Right ventricle myocardium superior (tissue), 1 donor: Measurements from ENCODE around the gene PRLH. TPM values are rescaled to one million over a fixed set of nuclear protein-coding genes. Genes with fewer than 3 reads are reported as not detected.

Source experiments
- ATAC-seq: fragments of 200-7000 bp; cut with Tn5 transposase; one replicate; pipeline ENCODE4 v1.9.1; 2020; ENCODE audit warnings: mild to moderate bottlenecking; ENCODE audit not compliant: poor library complexity
- DNase-seq: peaks from one replicate; pipeline ENCODE4 v3.0.0-alpha.2; 2020
- intact Hi-C: fragments of 100-400 bp; cut with DNase I; formaldehyde crosslinking; loops from one replicate; pipeline ENCODE4 v1.11.2; 2022
- total RNA-seq: library from RNA; stranded (reverse); fragmentation: NEBNext Ultra II Directional; extraction: Animal tissue kit (Norgen Biotek cat#: 25700); gene quantifications from one replicate; pipeline ENCODE4 v1.2.1, GENCODE V29; 2021
- donor health status: DM: no; HTN: yes; CAD: no; lungs with severe emphysema.

Gene PRLH
- total RNA-seq, 1 donor from 2014 or later: not detected

- DNase-seq (peak; percentile 27), ATAC-seq (no peak)
- intact Hi-C loops: no loop called here
Observed at GRCh38 chr2:237557633-237558015, 8.8 kb upstream of the PRLH start.

DNA sequence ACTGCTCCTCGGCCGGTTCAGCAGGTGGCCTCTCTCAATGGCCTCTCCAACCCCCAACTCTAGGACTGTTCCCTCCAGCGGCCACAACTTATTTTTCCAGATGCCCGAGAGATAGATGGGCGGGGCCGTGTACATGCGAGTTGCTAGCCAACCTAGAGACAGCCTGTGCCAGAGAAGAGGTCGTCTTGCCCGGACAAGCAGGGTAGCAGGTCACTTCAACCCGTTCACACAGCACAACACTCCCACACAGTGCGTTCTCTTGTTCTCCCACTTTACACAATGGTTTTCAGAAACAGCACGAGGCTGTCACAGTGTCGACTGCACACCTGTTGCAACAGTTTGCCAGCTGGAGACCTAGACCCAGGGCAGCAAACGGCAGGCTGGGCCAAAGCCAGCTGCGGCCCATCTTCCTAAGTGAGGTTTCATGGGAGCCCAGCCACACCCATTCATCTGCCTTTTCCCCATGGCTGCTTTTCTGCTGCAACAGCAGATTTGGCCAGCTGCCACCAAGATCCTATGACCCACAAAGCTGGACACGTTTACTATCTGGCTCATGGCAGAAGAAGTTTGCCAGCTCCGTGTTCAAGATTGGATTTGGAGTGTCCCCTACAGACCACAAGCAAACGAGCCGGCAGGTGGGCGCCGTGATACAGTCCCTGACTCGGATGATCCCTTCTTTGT, 7.3 kb upstream of the PRLH start:
- DNase-seq (peak; percentile 82), ATAC-seq (peak; percentile 76)
- intact Hi-C loops: no loop called here

- ATAC-seq (no peak), DNase-seq (peak; percentile 32)
- intact Hi-C loops: no loop called here
Observed at GRCh38 chr2:237561221-237561620, 5.2 kb upstream of the PRLH start.

DNA sequence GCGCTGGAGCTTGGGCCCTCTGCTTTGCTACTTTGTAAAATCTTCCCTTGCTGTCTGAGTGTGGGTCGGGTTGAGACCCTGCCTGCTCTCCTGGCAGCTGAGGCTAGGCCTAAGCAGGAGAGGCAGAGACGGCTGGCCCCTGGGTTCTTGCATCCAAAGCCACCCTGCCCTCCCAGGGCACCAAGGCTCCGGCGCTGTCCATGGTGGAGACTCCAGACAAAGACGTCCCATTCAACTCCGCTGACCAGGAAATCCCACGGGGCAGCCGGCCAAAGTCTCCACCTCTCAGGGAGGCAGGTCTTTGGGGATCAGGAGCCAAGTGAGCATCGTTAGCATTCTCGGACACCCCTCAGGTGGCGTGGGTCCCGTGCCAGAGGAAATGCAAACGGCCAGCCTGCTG, 2.6 kb upstream of the PRLH start:
- DNase-seq: no peak

DNA sequence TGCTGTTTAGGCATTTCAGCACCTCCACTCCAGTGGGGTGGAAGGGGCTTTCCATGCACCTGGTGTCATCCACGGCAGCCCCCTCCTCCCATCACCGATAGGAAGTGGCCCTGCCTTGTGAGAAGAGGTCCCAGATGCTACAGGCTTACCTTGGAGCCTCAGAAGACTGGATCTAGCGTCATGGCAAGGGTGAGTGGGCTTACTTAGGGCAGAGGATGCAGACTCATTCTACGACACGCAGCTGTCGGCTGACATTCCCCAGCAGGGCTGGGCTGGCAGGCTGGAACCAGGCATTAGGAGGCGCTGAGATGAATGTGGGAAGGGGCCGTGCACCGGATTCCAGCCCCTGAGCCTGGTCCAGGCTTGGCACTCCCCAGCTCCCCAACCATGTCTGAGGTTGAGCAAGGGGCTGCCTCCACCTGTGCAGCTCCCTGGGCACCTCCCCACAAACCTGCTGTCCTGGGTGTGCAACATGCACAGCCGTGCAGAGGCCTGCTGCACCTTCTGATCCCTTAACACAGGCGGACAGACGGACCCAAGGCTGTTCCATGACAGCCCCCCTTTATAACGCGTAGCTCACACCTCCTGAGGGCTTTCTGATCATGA, 1.7 kb upstream of the PRLH start:
- intact Hi-C loops: no loop called here
- ATAC-seq (no peak), DNase-seq (no peak)

More for the DNA sequence above, 2.6 kb upstream of the PRLH start:
- intact Hi-C loops: no loop called here
- ATAC-seq: no peak

DNA sequence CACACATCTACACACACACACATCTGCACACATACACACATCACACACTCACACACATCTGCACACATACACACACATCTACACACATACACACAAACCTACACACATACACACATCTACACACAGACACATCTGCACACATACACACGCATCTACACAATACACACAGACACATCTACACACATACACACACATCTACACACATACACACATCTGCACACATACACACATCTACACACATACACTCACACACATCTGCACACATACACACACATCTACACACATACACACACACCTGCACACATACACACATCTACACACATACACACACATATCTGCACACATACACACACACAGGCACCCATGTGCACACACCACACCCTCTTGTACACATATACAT, 400 bp upstream of the PRLH start:
- ATAC-seq (no peak), DNase-seq (no peak)
- intact Hi-C loops: no loop called here

DNA sequence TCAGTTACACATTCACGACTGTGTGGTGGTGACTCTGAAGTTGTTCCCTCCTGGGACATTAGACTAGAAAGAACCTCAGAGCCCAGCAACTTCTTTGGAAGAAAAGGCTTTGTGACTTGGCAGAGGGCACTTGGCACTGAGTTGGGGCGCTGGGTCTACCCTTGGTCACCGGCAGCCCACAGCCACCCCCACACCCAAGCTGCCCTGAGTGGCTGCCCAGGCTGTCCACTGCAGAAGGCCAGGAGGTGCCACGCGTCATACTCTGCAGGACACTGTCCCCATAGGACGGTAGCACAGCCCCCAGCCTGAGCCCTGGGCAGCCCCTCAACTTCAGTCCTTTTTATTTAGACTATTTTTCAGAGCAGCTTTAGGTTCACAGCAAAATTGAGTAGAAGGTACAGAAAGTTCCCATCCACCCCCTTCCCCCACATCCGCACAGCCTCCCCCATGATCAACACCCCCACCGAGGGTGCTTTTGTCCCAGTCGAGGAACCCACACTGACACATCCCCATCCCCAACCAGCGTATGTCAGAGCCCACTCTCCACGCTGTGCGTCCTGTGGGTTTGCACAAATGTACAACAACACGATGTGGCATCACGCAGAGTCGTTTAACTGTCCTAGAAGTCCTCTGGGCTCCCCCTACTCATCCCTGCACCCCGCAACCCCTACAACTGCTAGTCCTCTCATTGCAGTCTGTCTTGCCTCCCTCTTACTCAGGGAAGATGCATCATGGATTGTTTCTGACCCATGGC, 1.1 kb downstream of the PRLH start:
- ATAC-seq (no peak), DNase-seq (no peak)
- intact Hi-C loops: no loop called here

DNA sequence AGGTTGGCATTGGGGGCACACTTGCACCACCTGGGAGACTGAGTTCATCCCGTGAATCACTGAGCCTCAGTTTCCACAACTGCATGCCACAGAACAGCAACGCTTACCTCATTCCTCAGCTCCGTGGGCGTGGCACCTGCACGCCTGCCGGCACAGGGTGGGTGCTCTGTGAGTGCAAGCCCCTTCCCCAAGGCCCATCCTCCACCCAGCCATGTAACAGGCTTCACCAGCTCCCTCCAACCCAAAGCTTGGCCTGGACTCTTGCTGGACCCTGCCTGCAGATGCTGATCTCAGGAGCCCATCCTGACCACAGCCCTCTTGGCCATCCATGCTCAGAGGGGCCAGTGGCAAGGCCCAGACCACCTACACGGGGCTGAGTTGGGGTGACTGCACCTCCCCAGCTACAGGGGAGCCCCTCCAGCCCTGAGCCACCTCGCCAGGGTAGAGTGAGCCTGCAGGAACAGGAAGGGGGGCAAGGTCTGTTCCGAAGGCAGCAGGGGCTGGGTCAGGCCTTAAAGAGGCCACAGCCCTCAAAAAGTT, 1.8 kb downstream of the PRLH start:
- ATAC-seq (no peak), DNase-seq (no peak)
- intact Hi-C loops: no loop called here

DNA sequence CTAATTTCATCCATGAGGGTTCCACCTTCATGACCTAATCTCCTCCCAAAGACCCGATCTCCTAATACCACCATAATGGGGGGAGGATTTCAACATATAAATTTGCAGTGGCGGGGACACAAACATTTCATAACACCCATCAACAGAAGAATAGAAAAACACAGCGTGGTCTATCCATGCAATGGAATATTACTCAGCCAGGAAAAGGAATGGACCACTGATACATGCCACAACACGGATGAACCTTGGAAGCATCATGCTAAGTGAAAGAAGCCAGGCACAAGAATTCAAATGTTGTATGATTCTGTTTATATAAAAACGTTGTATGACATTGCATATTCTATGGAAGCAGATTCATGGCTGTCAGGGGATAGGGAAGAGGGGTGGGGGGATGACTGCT, 2.7 kb downstream of the PRLH start:
- ATAC-seq (no peak), DNase-seq (no peak)
- intact Hi-C loops: no loop called here

DNA sequence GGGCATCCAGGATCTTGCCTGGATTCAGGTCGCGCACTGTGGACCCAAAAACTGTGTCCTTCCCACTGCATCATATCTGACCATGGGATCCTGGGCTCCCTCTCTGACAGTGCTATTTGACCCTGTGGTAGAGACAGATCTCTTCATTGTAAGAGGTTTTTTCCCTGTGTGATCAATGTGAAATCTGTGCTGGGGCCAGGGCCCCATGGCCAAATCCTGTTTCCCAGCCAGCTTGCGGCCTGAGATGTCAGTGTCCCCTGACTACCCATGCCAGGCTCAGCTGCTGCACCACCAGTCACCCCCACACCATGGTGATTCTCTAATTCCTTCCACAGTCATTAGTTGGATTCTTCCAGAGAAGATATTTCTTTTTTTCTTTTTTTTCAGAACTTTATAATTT, 3.5 kb downstream of the PRLH start:
- DNase-seq (no peak), ATAC-seq (no peak)
- intact Hi-C loops: loop anchor here (10.0 kb wide), 1 partner anchor 445 kb away; no protein-coding TSS in a partner anchor

DNA sequence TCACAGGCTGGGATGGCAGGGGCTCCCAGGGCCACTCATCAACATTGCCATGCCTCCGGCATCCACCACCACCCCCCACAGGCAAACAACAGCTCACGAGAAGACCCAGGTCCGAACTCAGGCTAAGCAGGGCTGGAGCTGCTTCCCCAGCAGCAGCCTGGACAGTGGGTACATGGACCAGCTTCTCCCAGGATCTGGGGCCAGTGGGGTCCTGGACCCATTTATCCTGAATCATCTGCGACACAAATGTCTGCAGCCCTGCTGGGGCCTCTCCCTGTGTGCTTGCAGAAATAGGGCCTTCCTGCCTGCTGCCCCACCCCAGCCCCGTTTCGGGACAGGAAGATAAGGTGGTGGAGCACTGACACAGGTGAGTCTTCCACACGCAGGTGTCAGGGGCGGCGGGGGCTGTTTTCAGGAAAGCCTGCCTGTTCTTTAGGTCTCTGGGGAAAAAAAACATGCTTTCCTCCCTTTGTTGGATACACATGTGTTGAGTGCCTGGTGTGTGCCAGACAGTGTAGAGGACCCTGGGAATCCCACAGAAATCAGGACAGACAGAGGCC, 4.5 kb downstream of the PRLH start:
- intact Hi-C loops: loop anchor here (10.0 kb wide), 1 partner anchor 446 kb away; no protein-coding TSS in a partner anchor
- ATAC-seq (no peak), DNase-seq (no peak)

- DNase-seq: no peak
- intact Hi-C loops: loop anchor here (10.0 kb wide), 1 partner anchor 447 kb away; no protein-coding TSS in a partner anchor
- ATAC-seq: no peak
Observed at GRCh38 chr2:237571551-237571950, 5.2 kb downstream of the PRLH start.

DNA sequence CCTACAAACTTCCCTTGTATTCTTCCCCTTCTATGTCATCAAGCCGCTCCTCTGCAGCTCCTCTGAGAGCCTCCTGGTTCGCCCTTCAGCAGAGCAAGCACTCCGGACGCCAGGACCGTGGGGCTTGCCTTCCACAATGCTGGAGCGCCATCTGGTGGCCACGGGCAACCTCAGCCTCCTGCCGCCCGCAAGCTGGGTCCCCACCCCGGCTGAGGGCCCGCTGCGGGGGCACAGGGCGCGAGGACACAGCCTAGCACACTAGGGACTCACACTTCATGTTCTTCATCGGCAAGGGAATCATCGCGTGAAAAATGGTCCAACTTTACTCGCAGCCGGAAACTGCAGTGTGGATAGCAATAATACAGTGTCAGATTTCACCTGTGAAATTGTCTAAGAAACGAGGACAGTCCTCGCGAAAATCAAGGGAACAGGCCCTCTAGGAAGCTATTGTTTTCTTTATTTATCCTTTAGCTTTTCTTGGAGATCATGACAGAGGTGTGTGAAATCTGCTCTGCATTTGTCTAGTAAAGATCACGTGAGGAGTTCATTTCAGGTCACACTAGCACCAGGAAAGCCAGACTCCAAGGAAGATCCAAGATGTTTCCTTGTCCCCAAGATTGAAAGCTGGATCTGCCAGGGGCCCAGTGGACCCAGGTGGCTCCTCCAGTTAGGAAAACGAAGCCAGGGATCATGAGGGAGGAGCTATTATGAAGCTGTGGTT, 5.8 kb downstream of the PRLH start:
- peak; percentile 93 for DNase-seq
- ATAC-seq: peak; percentile 95
- intact Hi-C loops: loop anchor here (2.0 to 10.0 kb wide), 2 partner anchors 59 to 447 kb away; no protein-coding TSS in a partner anchor

- DNase-seq (no peak), ATAC-seq (peak; percentile 6)
- intact Hi-C loops: loop anchor here (2.0 to 10.0 kb wide), 2 partner anchors 60 to 448 kb away; no protein-coding TSS in a partner anchor
Observed at GRCh38 chr2:237572742-237573101, 6.3 kb downstream of the PRLH start.

GRCh38 chr2:237573721-237574415, 7.5 kb downstream of the PRLH start:
- DNase-seq: no peak
- intact Hi-C loops: loop anchor here (2.0 to 10.0 kb wide), 2 partner anchors 61 to 449 kb away; no protein-coding TSS in a partner anchor
- no peak for ATAC-seq

DNA sequence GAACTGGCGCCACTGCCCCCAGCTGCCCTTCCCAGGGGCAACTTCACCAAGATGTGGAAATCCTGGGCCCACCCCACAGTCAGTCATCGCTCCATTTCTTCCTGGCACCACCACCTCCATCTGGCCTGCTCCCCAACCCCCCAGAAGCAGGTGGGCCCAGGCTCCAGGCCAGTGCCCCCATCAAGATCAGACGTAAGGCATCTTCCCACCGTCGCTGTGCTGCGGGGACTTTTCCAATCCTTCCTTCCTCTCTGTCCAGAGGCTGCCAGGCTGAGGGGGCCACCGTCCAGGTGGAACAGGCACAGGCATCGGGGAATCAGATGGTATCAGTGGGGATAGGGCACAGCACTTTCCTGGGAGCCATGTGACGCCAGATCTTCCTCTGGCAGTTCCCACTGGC, 8.1 kb downstream of the PRLH start:
- intact Hi-C loops: loop anchor here (10.0 kb wide), 1 partner anchor 450 kb away; no protein-coding TSS in a partner anchor

GRCh38 chr2:237574894-237575868, 8.8 kb downstream of the PRLH start:
- no peak for ATAC-seq
- intact Hi-C loops: loop anchor here (10.0 kb wide), 1 partner anchor 450 kb away; no protein-coding TSS in a partner anchor
- peak; percentile 58 for DNase-seq

More for the DNA sequence above, 8.1 kb downstream of the PRLH start:
- ATAC-seq (no peak), DNase-seq (no peak)
